Fibroblast of villous mesenchyme (primary cell): Measurements from ENCODE around the gene TBKBP1. TPM values are rescaled to one million over a fixed set of nuclear protein-coding genes. Genes with fewer than 3 reads are reported as not detected.
A peak's percentile ranks its signal among the peaks of the same experiment; 100 is the strongest.

ENCODE experiments used
- DNase-seq: peaks from one replicate; pipeline ENCODE4 v3.0.0-alpha.2; 2010; ENCODE audit warnings: low read depth
- H3K4me3 ChIP-seq: 2 replicates; pipeline ENCODE4 v1.5.1; 2011; ENCODE audit warnings: low read depth, mild to moderate bottlenecking, low read length
- total RNA-seq: library from RNA; depleted of rRNA; stranded (reverse); fragments of >200 nt; gene quantifications from 2 replicates; pipeline ENCODE4 v1.2.3, GENCODE V29; 2012
- TF ChIP-seq, protein P1 (sequence below): IDR thresholded peaks from 2 replicates; pipeline ENCODE4 v1.5.1; 2012; ENCODE audit warnings: low read depth, mild to moderate bottlenecking, low read length; ENCODE audit not compliant: insufficient read depth

The TBKBP1 gene
- total RNA-seq, 1 donor = 11.2 TPM

DNA sequence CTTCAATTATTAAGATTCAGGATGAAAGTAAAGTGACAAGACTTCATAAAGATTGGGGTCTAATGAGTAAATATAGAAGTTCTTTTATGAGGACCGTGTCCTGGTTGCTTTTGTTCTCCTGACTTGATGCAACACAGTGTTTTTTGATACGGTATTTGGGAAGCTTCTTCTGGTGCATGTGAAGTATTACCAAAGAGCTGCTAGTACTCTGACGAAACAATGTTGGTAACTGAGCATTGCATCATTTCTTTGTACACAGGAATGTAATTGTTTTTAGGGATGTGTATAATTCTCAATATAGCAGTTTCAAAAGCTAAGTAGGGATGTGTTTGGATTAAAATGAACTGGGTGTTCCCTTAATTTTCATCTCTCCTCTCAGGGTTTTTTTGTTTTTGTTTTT is 28.3 kb upstream of the TBKBP1 start:
- TF ChIP-seq, protein P1, sequence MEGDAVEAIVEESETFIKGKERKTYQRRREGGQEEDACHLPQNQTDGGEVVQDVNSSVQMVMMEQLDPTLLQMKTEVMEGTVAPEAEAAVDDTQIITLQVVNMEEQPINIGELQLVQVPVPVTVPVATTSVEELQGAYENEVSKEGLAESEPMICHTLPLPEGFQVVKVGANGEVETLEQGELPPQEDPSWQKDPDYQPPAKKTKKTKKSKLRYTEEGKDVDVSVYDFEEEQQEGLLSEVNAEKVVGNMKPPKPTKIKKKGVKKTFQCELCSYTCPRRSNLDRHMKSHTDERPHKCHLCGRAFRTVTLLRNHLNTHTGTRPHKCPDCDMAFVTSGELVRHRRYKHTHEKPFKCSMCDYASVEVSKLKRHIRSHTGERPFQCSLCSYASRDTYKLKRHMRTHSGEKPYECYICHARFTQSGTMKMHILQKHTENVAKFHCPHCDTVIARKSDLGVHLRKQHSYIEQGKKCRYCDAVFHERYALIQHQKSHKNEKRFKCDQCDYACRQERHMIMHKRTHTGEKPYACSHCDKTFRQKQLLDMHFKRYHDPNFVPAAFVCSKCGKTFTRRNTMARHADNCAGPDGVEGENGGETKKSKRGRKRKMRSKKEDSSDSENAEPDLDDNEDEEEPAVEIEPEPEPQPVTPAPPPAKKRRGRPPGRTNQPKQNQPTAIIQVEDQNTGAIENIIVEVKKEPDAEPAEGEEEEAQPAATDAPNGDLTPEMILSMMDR = no peak
- peak; percentile 75 for DNase-seq

DNA sequence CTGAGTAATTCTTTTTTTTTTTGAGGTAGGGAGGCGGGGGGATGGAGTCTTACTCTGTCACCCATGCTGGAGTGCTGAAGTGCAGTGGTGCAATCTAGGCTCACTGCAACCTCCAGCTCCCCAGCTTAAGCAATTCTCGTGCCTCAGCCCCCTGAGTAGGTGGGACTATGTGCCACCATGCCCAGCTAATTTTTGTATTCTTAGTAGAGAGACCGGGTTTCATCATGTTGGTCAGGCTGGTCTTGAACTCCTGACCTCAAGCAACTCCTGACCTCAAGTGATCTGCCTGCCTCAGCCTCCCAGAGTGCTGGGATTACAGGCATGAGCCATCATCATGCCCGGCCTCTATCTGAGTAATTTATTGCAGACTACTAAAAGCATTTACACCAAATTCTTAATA is 24.9 kb upstream of the TBKBP1 start:
- no peak for DNase-seq
- no peak overlapping the region for H3K4me3 ChIP-seq
- TF ChIP-seq, protein P1 = no peak

More for the DNA sequence above, 28.3 kb upstream of the TBKBP1 start:
- no peak overlapping the region for H3K4me3 ChIP-seq

DNA sequence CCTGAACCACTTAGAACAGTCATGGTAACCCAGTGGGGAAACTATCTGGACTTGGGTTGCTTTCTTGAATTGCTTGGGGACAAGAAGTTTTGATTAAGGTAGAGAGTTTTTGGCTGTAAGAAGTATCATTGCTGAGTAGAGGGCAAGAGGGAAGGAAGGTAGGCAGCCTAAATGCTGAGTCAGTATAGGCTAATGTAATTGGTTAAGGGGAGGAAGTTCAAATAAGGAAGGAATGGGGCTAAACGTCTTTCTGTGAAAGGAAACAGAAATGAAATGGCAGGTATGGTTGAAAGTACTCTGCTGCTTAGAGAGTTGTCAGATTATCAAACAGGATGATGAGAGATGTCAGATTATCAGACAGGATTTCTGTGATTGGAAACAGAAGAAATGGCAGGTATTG is 23.9 kb upstream of the TBKBP1 start:
- TF ChIP-seq, protein P1 = no peak
- no peak for DNase-seq
- no peak overlapping the region for H3K4me3 ChIP-seq

DNA sequence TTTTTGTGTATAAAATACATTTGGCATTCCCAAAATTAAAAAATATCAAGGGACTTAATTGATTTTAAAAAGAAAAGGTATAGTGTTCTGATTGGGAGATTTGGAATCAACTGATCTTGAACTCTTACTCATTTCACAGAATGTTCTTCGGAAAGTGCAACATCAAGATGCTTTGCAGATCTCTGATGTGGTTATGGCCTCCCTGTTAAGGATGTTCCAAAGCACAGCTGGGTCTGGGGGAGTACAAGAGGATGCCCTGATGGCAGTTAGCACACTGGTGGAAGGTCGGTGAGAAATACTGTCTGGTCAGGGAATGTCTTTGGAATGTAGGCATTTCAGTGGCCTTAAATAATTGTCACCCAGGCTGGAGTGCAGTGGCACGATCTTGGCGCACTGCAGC is 19.5 kb upstream of the TBKBP1 start:
- no peak for DNase-seq
- TF ChIP-seq, protein P1 = no peak
- no peak overlapping the region for H3K4me3 ChIP-seq

DNA sequence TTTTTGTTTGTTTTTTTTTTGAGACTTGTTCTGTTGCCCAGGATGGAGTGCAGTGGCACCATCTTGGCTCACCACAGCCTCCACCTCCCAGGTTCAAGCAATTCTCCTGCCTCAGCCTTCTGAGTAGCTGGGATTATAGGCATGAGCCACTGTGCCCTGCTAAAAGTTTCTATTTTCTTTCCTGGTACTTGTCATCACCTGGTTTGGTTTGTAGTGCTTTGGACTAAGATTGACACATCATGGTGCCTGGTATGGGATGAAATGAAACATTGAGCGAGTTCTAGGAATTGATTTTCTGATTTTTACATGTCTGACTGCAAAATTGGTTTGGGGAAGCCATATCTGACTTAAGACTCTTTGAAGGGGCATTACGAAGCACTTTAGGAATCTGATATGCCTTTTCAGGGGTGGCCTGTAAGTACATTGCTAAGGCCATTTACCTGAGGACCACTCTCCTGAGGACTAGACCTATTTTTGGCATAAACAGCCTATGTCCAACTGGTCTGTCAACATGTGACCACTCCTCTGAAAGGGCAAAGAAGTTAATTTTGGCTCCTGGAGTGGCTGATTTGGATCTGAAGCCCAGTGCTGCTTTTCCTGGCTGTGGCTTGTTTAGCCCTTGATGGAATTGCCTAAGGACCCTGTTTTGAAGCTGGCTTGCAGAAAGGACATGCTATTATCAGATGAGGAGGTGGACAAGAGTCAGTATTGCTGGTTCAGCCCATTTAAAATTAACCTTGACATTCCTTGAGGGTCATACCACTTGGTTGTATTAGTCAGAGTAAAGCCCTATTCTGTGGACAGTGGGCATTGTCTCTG is 18.4 kb upstream of the TBKBP1 start:
- H3K4me3 ChIP-seq = no peak overlapping the region
- no peak for DNase-seq
- TF ChIP-seq, protein P1 = no peak

DNA sequence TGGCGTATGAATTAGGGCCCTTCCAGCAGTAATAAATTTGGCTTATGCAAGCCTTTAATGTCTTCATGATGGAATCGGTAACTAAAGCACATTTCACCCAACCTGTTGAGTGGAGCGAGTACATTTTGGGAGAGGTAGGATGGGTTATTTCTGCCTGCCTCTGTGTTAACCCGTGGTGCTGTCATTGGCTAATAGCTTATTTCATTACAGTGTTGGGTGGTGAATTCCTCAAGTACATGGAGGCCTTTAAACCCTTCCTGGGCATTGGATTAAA is 17.8 kb upstream of the TBKBP1 start:
- no peak overlapping the region for H3K4me3 ChIP-seq
- TF ChIP-seq, protein P1 = no peak
- no peak for DNase-seq
